ENCODE data around the gene SAMD3.
A peak's percentile ranks its signal among the peaks of the same experiment; 100 is the strongest.
"Not testable (repeated sequence)": the region's sequence is repeated elsewhere in the genome, so short reads cannot be mapped to it uniquely, and the experiment has no call there.

SAMD3 gene

GRCh38 chr6:130120731-130121130 is 102.0 kb downstream of the SAMD3 start:
- no peak for DNase-seq (ENCODE audit: low read depth, low spot score)
- Histone ChIP-seq H3K4me3 (no peak overlapping the region), H3K9ac (ENCODE audit: insufficient read length) (no peak overlapping the region), H3K27ac (no peak overlapping the region), H3K9me3 (ENCODE audit: low read depth, low read length) (no peaks in the 10 kb centered on the region), H3K36me3 (ENCODE audit: insufficient read depth, low read length) (peaks cover 15% of the 10 kb centered on the region)
- TF ChIP-seq FOXP2 (optimal IDR thresholded peaks at IDR 0.05; ENCODE audit: control extremely low read depth, extremely low read length, insufficient read depth) (no peak), POLR2AphosphoS5 (IDR thresholded peaks at IDR 0.05; ENCODE audit: borderline replicate concordance, low read depth, low read length) (no peak), EZH2 (IDR thresholded peaks at IDR 0.05) (no peak)

GRCh38 chr6:130119211-130119610 is 103.5 kb downstream of the SAMD3 start:
- Histone ChIP-seq H3K4me3 (no peak overlapping the region), H3K36me3 (ENCODE audit: insufficient read depth, low read length) (peaks cover 15% of the 10 kb centered on the region), H3K27ac (no peak overlapping the region), H3K9ac (ENCODE audit: insufficient read length) (no peak overlapping the region), H3K9me3 (ENCODE audit: low read depth, low read length) (no peaks in the 10 kb centered on the region)
- no peak for DNase-seq (ENCODE audit: low read depth, low spot score)
- TF ChIP-seq POLR2AphosphoS5 (IDR thresholded peaks at IDR 0.05; ENCODE audit: borderline replicate concordance, low read depth, low read length) (no peak), FOXP2 (optimal IDR thresholded peaks at IDR 0.05; ENCODE audit: control extremely low read depth, extremely low read length, insufficient read depth) (no peak), EZH2 (IDR thresholded peaks at IDR 0.05) (no peak)

GRCh38 chr6:130118236-130118635 is 104.5 kb downstream of the SAMD3 start:
- Histone ChIP-seq H3K9ac (ENCODE audit: insufficient read length) (no peak overlapping the region), H3K27ac (peak overlapping the region; percentile 79; the same call in 1 of the 2 replicates), H3K4me3 (peak overlapping the region; percentile 55), H3K36me3 (ENCODE audit: insufficient read depth, low read length) (peaks cover 15% of the 10 kb centered on the region), H3K9me3 (ENCODE audit: low read depth, low read length) (no peaks in the 10 kb centered on the region)
- TF ChIP-seq POLR2AphosphoS5 (IDR thresholded peaks at IDR 0.05; ENCODE audit: borderline replicate concordance, low read depth, low read length) (peak; percentile 32; the same call in 1 of the 2 replicates), FOXP2 (optimal IDR thresholded peaks at IDR 0.05; ENCODE audit: control extremely low read depth, extremely low read length, insufficient read depth) (no peak)
- peak; percentile 73 for DNase-seq (ENCODE audit: low read depth, low spot score)

- H3K4me3 ChIP-seq; DNase-seq (ENCODE audit: low read depth, low spot score); H3K27ac ChIP-seq; H3K9me3 ChIP-seq (ENCODE audit: low read depth, low read length); H3K9ac ChIP-seq (ENCODE audit: insufficient read length): not testable (repeated sequence)
- H3K36me3 ChIP-seq (ENCODE audit: insufficient read depth, low read length), result peaks cover 15% of the 10 kb centered on the region
These were observed 105.5 kb downstream of the SAMD3 start for GRCh38 chr6:130117187-130117701.

- H3K4me3 ChIP-seq, result no peak overlapping the region
- TF ChIP-seq EZH2 (IDR thresholded peaks at IDR 0.05) (no peak), POLR2AphosphoS5 (IDR thresholded peaks at IDR 0.05; ENCODE audit: borderline replicate concordance, low read depth, low read length) (no peak), FOXP2 (optimal IDR thresholded peaks at IDR 0.05; ENCODE audit: control extremely low read depth, extremely low read length, insufficient read depth) (no peak)
- H3K9ac ChIP-seq (ENCODE audit: insufficient read length), result no peak overlapping the region
- DNase-seq (ENCODE audit: low read depth, low spot score), result no peak
- peaks cover 12% of the 10 kb centered on the region for H3K36me3 ChIP-seq (ENCODE audit: insufficient read depth, low read length)
- H3K27ac ChIP-seq, result no peak overlapping the region
- H3K9me3 ChIP-seq (ENCODE audit: low read depth, low read length), result no peaks in the 10 kb centered on the region
These were observed 106.5 kb downstream of the SAMD3 start for GRCh38 chr6:130116273-130116672.

GRCh38 chr6:130115036-130115435 is 107.7 kb downstream of the SAMD3 start:
- TF ChIP-seq FOXP2 (optimal IDR thresholded peaks at IDR 0.05; ENCODE audit: control extremely low read depth, extremely low read length, insufficient read depth) (no peak), POLR2AphosphoS5 (IDR thresholded peaks at IDR 0.05; ENCODE audit: borderline replicate concordance, low read depth, low read length) (no peak), EZH2 (IDR thresholded peaks at IDR 0.05) (no peak)
- Histone ChIP-seq H3K9me3 (ENCODE audit: low read depth, low read length) (no peaks in the 10 kb centered on the region), H3K36me3 (ENCODE audit: insufficient read depth, low read length) (peaks cover 12% of the 10 kb centered on the region), H3K4me3 (no peak overlapping the region), H3K27ac (no peak overlapping the region), H3K9ac (ENCODE audit: insufficient read length) (no peak overlapping the region)
- DNase-seq (ENCODE audit: low read depth, low spot score), result no peak

- H3K27ac ChIP-seq, result no peak overlapping the region
- TF ChIP-seq POLR2AphosphoS5 (IDR thresholded peaks at IDR 0.05; ENCODE audit: borderline replicate concordance, low read depth, low read length) (no peak), FOXP2 (optimal IDR thresholded peaks at IDR 0.05; ENCODE audit: control extremely low read depth, extremely low read length, insufficient read depth) (no peak), EZH2 (IDR thresholded peaks at IDR 0.05) (no peak)
- H3K9me3 ChIP-seq (ENCODE audit: low read depth, low read length), result no peaks in the 10 kb centered on the region
- DNase-seq (ENCODE audit: low read depth, low spot score), result no peak
- H3K9ac ChIP-seq (ENCODE audit: insufficient read length), result no peak overlapping the region
- H3K36me3 ChIP-seq (ENCODE audit: insufficient read depth, low read length), result peaks cover 10% of the 10 kb centered on the region; the same call in 1 of the 2 replicates
- no peak overlapping the region for H3K4me3 ChIP-seq
These were observed 109.5 kb downstream of the SAMD3 start for GRCh38 chr6:130113201-130113710.

GRCh38 chr6:130111031-130111430 is 111.7 kb downstream of the SAMD3 start:
- no peak overlapping the region for H3K9ac ChIP-seq (ENCODE audit: insufficient read length)
- H3K9me3 ChIP-seq (ENCODE audit: low read depth, low read length), result no peaks in the 10 kb centered on the region
- DNase-seq (ENCODE audit: low read depth, low spot score), result no peak
- no peak overlapping the region for H3K4me3 ChIP-seq
- H3K36me3 ChIP-seq (ENCODE audit: insufficient read depth, low read length), result peaks cover 16% of the 10 kb centered on the region
- TF ChIP-seq POLR2AphosphoS5 (IDR thresholded peaks at IDR 0.05; ENCODE audit: borderline replicate concordance, low read depth, low read length) (no peak), FOXP2 (optimal IDR thresholded peaks at IDR 0.05; ENCODE audit: control extremely low read depth, extremely low read length, insufficient read depth) (no peak), EZH2 (IDR thresholded peaks at IDR 0.05) (no peak)
- H3K27ac ChIP-seq, result no peak overlapping the region

GRCh38 chr6:130107710-130108109 is 115.0 kb downstream of the SAMD3 start:
- H3K36me3 ChIP-seq (ENCODE audit: insufficient read depth, low read length), result peaks cover 21% of the 10 kb centered on the region
- no peak overlapping the region for H3K9ac ChIP-seq (ENCODE audit: insufficient read length)
- no peaks in the 10 kb centered on the region for H3K9me3 ChIP-seq (ENCODE audit: low read depth, low read length)
- TF ChIP-seq FOXP2 (optimal IDR thresholded peaks at IDR 0.05; ENCODE audit: control extremely low read depth, extremely low read length, insufficient read depth) (no peak), POLR2AphosphoS5 (IDR thresholded peaks at IDR 0.05; ENCODE audit: borderline replicate concordance, low read depth, low read length) (no peak; the same call in 1 of the 2 replicates), EZH2 (IDR thresholded peaks at IDR 0.05) (no peak)
- H3K27ac ChIP-seq, result no peak overlapping the region
- DNase-seq (ENCODE audit: low read depth, low spot score), result peak; percentile 16
- H3K4me3 ChIP-seq, result no peak overlapping the region

Data from SK-N-MC (cell line).